NB4 (cell line): ENCODE measurements around the gene NWD2.

Experiments used
- DNase-seq: peaks from one replicate; pipeline ENCODE4 v3.0.0; 2010; ENCODE audit warnings: low read depth
- H3K4me3 ChIP-seq: one replicate; pipeline ENCODE4 v1.5.1; 2011; ENCODE audit warnings: mild to moderate bottlenecking, low read depth, low read length, moderate library complexity
- CTCF ChIP-seq: IDR thresholded peaks from one replicate; pipeline ENCODE4 v1.5.1; 2012; ENCODE audit warnings: low read depth, low read length
- MAX ChIP-seq: IDR thresholded peaks from 2 replicates; pipeline ENCODE4 v1.6.1; 2011; ENCODE audit warnings: low read depth, low read length
- MYC ChIP-seq: IDR thresholded peaks from 2 replicates; pipeline ENCODE4 v1.6.1; 2011; ENCODE audit warnings: low read depth, low read length
- POLR2A ChIP-seq: IDR thresholded peaks from 2 replicates; pipeline ENCODE4 v1.6.1; 2011; ENCODE audit warnings: mild to moderate bottlenecking; ENCODE audit not compliant: insufficient read length; ENCODE audit errors: extremely low read depth

Gene NWD2

GRCh38 chr4:37220685-37221084 lies 23.9 kb upstream of the NWD2 start:
- peak; percentile 17 for DNase-seq
- no peak overlapping the region for H3K4me3 ChIP-seq
- TF ChIP-seq POLR2A: no peak
- TF ChIP-seq CTCF: no peak
- TF ChIP-seq MYC: no peak
- TF ChIP-seq MAX: no peak

- H3K4me3 ChIP-seq: no peak overlapping the region
- TF ChIP-seq MAX (no peak), CTCF (no peak), MYC (no peak), POLR2A (no peak)
- DNase-seq: no peak
Measured at GRCh38 chr4:37223732-37224131, 20.8 kb upstream of the NWD2 start.

GRCh38 chr4:37224854-37225253 lies 19.7 kb upstream of the NWD2 start:
- no peak for TF ChIP-seq CTCF
- TF ChIP-seq MAX: no peak
- no peak for TF ChIP-seq MYC
- no peak for TF ChIP-seq POLR2A
- H3K4me3 ChIP-seq: no peak overlapping the region
- no peak for DNase-seq

GRCh38 chr4:37225778-37226177 lies 18.8 kb upstream of the NWD2 start:
- H3K4me3 ChIP-seq: no peak overlapping the region
- TF ChIP-seq POLR2A (no peak), CTCF (no peak), MAX (no peak)
- DNase-seq: no peak

- TF ChIP-seq CTCF (no peak), POLR2A (no peak), MYC (no peak), MAX (no peak)
- no peak overlapping the region for H3K4me3 ChIP-seq
- no peak for DNase-seq
Measured at GRCh38 chr4:37232315-37232714, 12.2 kb upstream of the NWD2 start.

- H3K4me3 ChIP-seq: no peak overlapping the region
- no peak for TF ChIP-seq MYC
- no peak for TF ChIP-seq MAX
- no peak for TF ChIP-seq POLR2A
- TF ChIP-seq CTCF: no peak
- no peak for DNase-seq
Measured at GRCh38 chr4:37236165-37236564, 8.4 kb upstream of the NWD2 start.
